A549 (cell line): ENCODE results near the gene BCL11B.

Experiments used
- CBX2 ChIP-seq: fragments of 200-600 bp; sonication (generic); IDR thresholded peaks from 2 replicates; pipeline ENCODE4 v1.6.1; 2016; ENCODE audit warnings: low read depth, mild to moderate bottlenecking, borderline replicate concordance
- CEBPB ChIP-seq, 2 experiments: fragments of >200 bp in 1 of 2; sonication (Bioruptor Twin) in 1 of 2; formaldehyde crosslinking in 1 of 2; IDR thresholded peaks; 2 replicates each; pipeline ENCODE4 v1.6.1; 2012 to 2016
- HDAC2 ChIP-seq: fragments of 200-600 bp; sonication (generic); IDR thresholded peaks from 2 replicates; pipeline ENCODE4 v1.6.1; 2016
- RNF2 ChIP-seq: fragments of 200-600 bp; sonication (generic); IDR thresholded peaks from 2 replicates; pipeline ENCODE4 v1.6.1; 2016; ENCODE audit warnings: low read depth, mild to moderate bottlenecking, antibody characterized with exemption, moderate library complexity, borderline replicate concordance
- ZSCAN20 ChIP-seq: fragments of 250-450 bp; sonication (Bioruptor Pico); IDR thresholded peaks from 2 replicates; pipeline ENCODE4 v1.8.0; 2022; ENCODE audit warnings: mild to moderate bottlenecking, moderate library complexity

DNA sequence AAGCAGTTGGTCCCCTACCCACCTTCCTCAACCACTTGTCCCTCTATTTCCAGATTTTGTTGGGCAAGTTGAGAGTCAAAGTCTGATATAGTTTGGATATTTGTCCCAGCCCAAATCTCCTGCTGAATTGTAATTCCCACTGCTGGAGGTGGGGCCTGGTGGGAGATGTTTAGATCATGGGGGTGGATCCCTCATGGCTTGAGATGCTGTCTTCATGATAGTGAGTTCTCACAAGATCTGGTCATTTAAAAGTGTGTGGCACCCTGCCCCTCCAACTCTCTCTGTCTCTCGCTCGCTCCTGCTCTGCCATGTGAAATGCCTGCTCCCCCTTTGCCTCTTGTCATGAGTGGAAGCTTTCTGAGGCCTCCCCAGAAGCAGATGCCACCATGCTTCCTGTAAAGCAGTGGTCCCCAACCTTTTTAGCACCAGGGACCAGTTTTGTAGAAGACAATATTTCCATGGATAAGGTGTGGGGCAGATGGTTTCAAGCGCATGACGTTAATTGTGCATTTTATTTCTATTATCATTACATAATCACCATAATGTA lies 37.3 kb upstream of the BCL11B start:
- TF ChIP-seq ZSCAN20 (CRISPR knock-in tag) = no peak
- TF ChIP-seq CBX2 = no peak
- TF ChIP-seq RNF2 = no peak
- no peak for TF ChIP-seq HDAC2
- no peak for TF ChIP-seq CEBPB (IDR thresholded peaks at IDR 0.05)
